WTC11 (cell line): ENCODE measurements around the gene CFAP74. TPM values are rescaled to one million over a fixed set of nuclear protein-coding genes. Genes with fewer than 3 reads are reported as not detected.

Source experiments
- ATAC-seq: fragments of 200-7000 bp; cut with Tn5 transposase; 2 replicates; pipeline ENCODE4 v1.10.0; 2021; ENCODE audit warnings: mild to moderate bottlenecking, moderate library complexity
- CTCF ChIA-PET: fragments of 300-600 bp; sonication (Branson Sonifier 250); formaldehyde crosslinking; loops from one replicate; lab custom pipeline; 2021; ENCODE audit warnings: antibody characterized with exemption; lab: Charles Lee
- POLR2A ChIA-PET: fragments of 350-600 bp; sonication (Branson Sonifier 250); formaldehyde crosslinking; loops from one replicate; lab custom pipeline; 2021; ENCODE audit warnings: antibody characterized with exemption; lab: Charles Lee
- DNase-seq: peaks from one replicate; pipeline ENCODE4 v3.0.0; 2021; ENCODE audit warnings: low spot score
- H3K27ac Mint-ChIP-seq: 2 replicates; pipeline ENCODE4 v1.8.0; 2021; ENCODE audit warnings: mixed read lengths
- H3K27me3 Mint-ChIP-seq: 2 replicates; pipeline ENCODE4 v1.8.0; 2021; ENCODE audit warnings: low read depth, mild to moderate bottlenecking, moderate library complexity, mixed read lengths
- H3K36me3 Mint-ChIP-seq: 2 replicates; pipeline ENCODE4 v1.8.0; 2021; ENCODE audit warnings: mixed read lengths
- H3K4me1 Mint-ChIP-seq: 2 replicates; pipeline ENCODE4 v1.8.0; 2022; ENCODE audit warnings: mixed read lengths
- H3K4me3 Mint-ChIP-seq: 2 replicates; pipeline ENCODE4 v1.8.0; 2021; ENCODE audit warnings: mild to moderate bottlenecking, moderate library complexity, mixed read lengths
- H3K9me3 Mint-ChIP-seq: 2 replicates; pipeline ENCODE4 v1.8.0; 2021; ENCODE audit warnings: mixed read lengths
- CREB1 ChIP-seq: sonication (generic); formaldehyde crosslinking; IDR thresholded peaks from 2 replicates; pipeline ENCODE4 v1.8.0; 2023; ENCODE audit warnings: mild to moderate bottlenecking, missing genetic modification reagents
- ESRRA ChIP-seq: sonication (generic); formaldehyde crosslinking; IDR thresholded peaks from 2 replicates; pipeline ENCODE4 v1.8.1; 2022; ENCODE audit warnings: mild to moderate bottlenecking, missing genetic modification reagents, borderline replicate concordance
- GABPB1 ChIP-seq: sonication (generic); formaldehyde crosslinking; IDR thresholded peaks from 2 replicates; pipeline ENCODE4 v1.8.1; 2023; ENCODE audit warnings: mild to moderate bottlenecking, missing genetic modification reagents
- GRHL2 ChIP-seq: fragments of 250-450 bp; sonication (Bioruptor Pico); IDR thresholded peaks from 2 replicates; pipeline ENCODE4 v1.8.0; 2022; ENCODE audit warnings: mild to moderate bottlenecking, moderate library complexity; ENCODE audit not compliant: insufficient replicate concordance, severe bottlenecking
- JUN ChIP-seq: sonication (generic); formaldehyde crosslinking; IDR thresholded peaks from 2 replicates; pipeline ENCODE4 v1.8.0; 2023; ENCODE audit warnings: mild to moderate bottlenecking, missing genetic modification reagents
- MAX ChIP-seq: sonication (generic); formaldehyde crosslinking; IDR thresholded peaks from 2 replicates; pipeline ENCODE4 v1.8.0; 2022; ENCODE audit warnings: mild to moderate bottlenecking, missing genetic modification reagents
- MYBL2 ChIP-seq: sonication (generic); formaldehyde crosslinking; IDR thresholded peaks from 2 replicates; pipeline ENCODE4 v1.8.1; 2023; ENCODE audit warnings: mild to moderate bottlenecking, moderate library complexity, missing genetic modification reagents
- NFATC4 ChIP-seq: fragments of 250-450 bp; sonication (Bioruptor Pico); IDR thresholded peaks from 2 replicates; pipeline ENCODE4 v1.9.0; 2021; ENCODE audit warnings: mild to moderate bottlenecking
- NFE2L1 ChIP-seq: sonication (generic); formaldehyde crosslinking; IDR thresholded peaks from 2 replicates; pipeline ENCODE4 v1.8.1; 2023; ENCODE audit warnings: missing genetic modification reagents
- NR3C1 ChIP-seq: sonication (generic); formaldehyde crosslinking; conservative IDR thresholded peaks from 2 replicates; pipeline ENCODE4 v1.8.1; 2023; ENCODE audit warnings: low read depth, mild to moderate bottlenecking, missing genetic modification reagents
- SMAD4 ChIP-seq: sonication (generic); formaldehyde crosslinking; IDR thresholded peaks from 2 replicates; pipeline ENCODE4 v1.8.0; 2022; ENCODE audit warnings: mild to moderate bottlenecking, missing genetic modification reagents
- TEAD1 ChIP-seq: sonication (generic); formaldehyde crosslinking; IDR thresholded peaks from 2 replicates; pipeline ENCODE4 v1.8.0; 2022; ENCODE audit warnings: mild to moderate bottlenecking, missing genetic modification reagents
- TP53 ChIP-seq: sonication (generic); formaldehyde crosslinking; IDR thresholded peaks from 2 replicates; pipeline ENCODE4 v1.8.1; 2023; ENCODE audit warnings: mild to moderate bottlenecking, missing genetic modification reagents
- ZMAT4 ChIP-seq: fragments of 250-450 bp; sonication (Bioruptor Pico); IDR thresholded peaks from 2 replicates; pipeline ENCODE4 v1.9.0; 2021; ENCODE audit warnings: mild to moderate bottlenecking
- ZNF219 ChIP-seq: sonication (generic); formaldehyde crosslinking; IDR thresholded peaks from 2 replicates; pipeline ENCODE4 v1.8.0; 2023; ENCODE audit warnings: missing genetic modification reagents, mild to moderate bottlenecking, borderline replicate concordance
- ZNF263 ChIP-seq: sonication (generic); formaldehyde crosslinking; IDR thresholded peaks from 2 replicates; pipeline ENCODE4 v1.8.1; 2022; ENCODE audit warnings: low read depth, mild to moderate bottlenecking, moderate library complexity, missing genetic modification reagents
- total RNA-seq: library from RNA; stranded (reverse); gene quantifications from 3 replicates; pipeline ENCODE4 v1.2.3, GENCODE V29; 2021
- TF ChIP-seq, protein P1 (sequence below): sonication (generic); formaldehyde crosslinking; IDR thresholded peaks from 2 replicates; pipeline ENCODE4 v1.8.0; 2022; ENCODE audit warnings: missing genetic modification reagents
- TF ChIP-seq, protein P2 (sequence below): fragments of 250-450 bp; sonication (Bioruptor Pico); IDR thresholded peaks from 2 replicates; pipeline ENCODE4 v2.1.2; 2022; ENCODE audit warnings: mild to moderate bottlenecking, moderate library complexity
- TF ChIP-seq, protein P3 (sequence below): fragments of 200-600 bp; IDR thresholded peaks from 2 replicates; pipeline ENCODE4 v1.8.0; 2022; ENCODE audit warnings: antibody characterized with exemption
- TF ChIP-seq, protein P4 (sequence below): sonication (generic); formaldehyde crosslinking; IDR thresholded peaks from 2 replicates; pipeline ENCODE4 v1.8.0; 2022; ENCODE audit warnings: mild to moderate bottlenecking, missing genetic modification reagents
- TF ChIP-seq, protein P5 (sequence below): sonication (generic); formaldehyde crosslinking; conservative IDR thresholded peaks from 2 replicates; pipeline ENCODE4 v1.8.1; 2022; ENCODE audit warnings: mild to moderate bottlenecking, missing genetic modification reagents
- TF ChIP-seq, protein P6 (sequence below): fragments of 250-450 bp; sonication (Bioruptor Pico); IDR thresholded peaks from 2 replicates; pipeline ENCODE4 v1.9.0; 2021; ENCODE audit warnings: moderate library complexity, mild to moderate bottlenecking, inconsistent platforms, borderline replicate concordance
- TF ChIP-seq, protein P7 (sequence below): sonication (generic); formaldehyde crosslinking; IDR thresholded peaks from 2 replicates; pipeline ENCODE4 v1.8.0; 2023; ENCODE audit warnings: missing genetic modification reagents

CFAP74 gene
- total RNA-seq, 1 experiment from 2014 or later, result 0.35 TPM

DNA sequence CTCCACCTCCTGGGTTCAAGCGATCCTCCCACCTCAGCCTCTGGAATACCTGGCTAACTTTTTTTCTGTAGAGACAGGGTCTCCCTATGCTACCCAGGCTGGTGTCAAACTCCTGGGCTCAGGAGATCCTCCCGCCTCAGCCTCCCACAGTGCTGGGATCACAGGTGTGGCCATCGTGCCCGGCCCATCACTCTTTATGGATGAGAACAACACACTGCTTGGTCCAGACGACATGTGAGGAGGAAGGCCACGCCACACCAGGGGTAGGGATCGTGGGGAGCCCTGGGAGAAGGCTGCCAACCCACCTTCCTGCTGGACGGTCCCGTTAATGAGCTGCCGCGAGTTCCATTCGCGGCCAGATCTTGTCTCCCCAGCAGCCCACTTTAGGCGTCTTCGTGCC lies 10.6 kb upstream of the CFAP74 start (continued):
- TF ChIP-seq, protein P1, sequence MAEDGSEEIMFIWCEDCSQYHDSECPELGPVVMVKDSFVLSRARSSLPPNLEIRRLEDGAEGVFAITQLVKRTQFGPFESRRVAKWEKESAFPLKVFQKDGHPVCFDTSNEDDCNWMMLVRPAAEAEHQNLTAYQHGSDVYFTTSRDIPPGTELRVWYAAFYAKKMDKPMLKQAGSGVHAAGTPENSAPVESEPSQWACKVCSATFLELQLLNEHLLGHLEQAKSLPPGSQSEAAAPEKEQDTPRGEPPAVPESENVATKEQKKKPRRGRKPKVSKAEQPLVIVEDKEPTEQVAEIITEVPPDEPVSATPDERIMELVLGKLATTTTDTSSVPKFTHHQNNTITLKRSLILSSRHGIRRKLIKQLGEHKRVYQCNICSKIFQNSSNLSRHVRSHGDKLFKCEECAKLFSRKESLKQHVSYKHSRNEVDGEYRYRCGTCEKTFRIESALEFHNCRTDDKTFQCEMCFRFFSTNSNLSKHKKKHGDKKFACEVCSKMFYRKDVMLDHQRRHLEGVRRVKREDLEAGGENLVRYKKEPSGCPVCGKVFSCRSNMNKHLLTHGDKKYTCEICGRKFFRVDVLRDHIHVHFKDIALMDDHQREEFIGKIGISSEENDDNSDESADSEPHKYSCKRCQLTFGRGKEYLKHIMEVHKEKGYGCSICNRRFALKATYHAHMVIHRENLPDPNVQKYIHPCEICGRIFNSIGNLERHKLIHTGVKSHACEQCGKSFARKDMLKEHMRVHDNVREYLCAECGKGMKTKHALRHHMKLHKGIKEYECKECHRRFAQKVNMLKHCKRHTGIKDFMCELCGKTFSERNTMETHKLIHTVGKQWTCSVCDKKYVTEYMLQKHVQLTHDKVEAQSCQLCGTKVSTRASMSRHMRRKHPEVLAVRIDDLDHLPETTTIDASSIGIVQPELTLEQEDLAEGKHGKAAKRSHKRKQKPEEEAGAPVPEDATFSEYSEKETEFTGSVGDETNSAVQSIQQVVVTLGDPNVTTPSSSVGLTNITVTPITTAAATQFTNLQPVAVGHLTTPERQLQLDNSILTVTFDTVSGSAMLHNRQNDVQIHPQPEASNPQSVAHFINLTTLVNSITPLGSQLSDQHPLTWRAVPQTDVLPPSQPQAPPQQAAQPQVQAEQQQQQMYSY (CRISPR knock-in tag), result no peak
- TF ChIP-seq SMAD4 (CRISPR knock-in tag) (no peak), NFE2L1 (CRISPR knock-in tag) (no peak), ZMAT4 (CRISPR knock-in tag) (no peak), CREB1 (CRISPR knock-in tag) (no peak)

DNA sequence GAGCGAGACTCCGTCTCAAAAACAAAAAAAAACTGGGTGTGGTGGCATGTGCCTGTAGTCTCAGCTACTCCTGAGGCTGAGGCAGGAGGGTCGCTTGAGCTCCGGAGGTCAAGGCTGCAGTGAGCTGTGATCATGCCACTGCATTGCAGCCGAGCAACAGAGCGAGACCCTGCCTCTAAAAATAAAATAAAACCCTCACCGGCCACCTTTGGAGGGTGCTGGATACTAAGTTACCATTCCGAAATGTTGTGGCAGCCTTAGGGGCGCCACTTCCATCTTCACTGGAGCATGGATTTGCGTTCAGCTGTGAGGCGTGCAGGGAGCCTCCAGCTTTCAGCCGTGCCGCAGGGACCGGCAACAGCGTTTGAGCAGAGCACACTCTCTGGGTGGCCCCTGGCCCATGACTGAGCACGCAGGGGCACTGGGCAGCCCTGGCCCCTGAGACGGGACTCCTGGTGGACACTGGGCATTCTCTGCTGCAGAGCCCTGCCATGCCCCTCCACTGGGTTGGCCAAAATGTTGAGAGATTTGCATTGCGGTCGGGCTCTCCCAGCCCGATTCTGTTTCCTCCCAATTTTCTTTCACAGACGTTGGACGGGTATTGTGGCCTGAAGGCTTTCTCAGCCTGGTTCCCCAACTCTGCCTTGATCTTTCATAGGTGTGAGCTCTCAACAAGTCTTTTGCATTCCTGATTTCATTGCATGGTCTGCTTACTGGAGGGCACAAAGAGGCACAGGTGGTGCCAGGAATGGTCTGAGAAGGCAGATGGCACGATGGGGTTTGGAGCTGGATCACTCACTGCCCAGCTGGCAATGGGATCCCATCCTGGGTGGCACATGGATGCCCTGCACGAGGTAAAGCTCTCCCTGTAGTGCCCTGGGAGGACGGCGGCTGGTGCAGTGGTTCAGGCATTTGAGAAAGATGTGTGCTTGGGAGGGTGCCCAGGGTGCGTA lies 5.8 kb upstream of the CFAP74 start:
- Mint-ChIP-seq H3K36me3 (no peaks in the 10 kb centered on the region), H3K27ac (no peak overlapping the region), H3K4me1 (no peaks in the 10 kb centered on the region), H3K4me3 (no peak overlapping the region), H3K9me3 (no peaks in the 10 kb centered on the region), H3K27me3 (no peaks in the 10 kb centered on the region)
- ChIA-PET CTCF (interaction anchor here (0.8 to 3.0 kb wide), 5 partner anchors 15 to 65 kb away, joined by 3 to 10 read pairs (median 3); no protein-coding TSS in a partner anchor), POLR2A (no interaction called here)
- ATAC-seq (no peak), DNase-seq (no peak)
- TF ChIP-seq, protein P2, sequence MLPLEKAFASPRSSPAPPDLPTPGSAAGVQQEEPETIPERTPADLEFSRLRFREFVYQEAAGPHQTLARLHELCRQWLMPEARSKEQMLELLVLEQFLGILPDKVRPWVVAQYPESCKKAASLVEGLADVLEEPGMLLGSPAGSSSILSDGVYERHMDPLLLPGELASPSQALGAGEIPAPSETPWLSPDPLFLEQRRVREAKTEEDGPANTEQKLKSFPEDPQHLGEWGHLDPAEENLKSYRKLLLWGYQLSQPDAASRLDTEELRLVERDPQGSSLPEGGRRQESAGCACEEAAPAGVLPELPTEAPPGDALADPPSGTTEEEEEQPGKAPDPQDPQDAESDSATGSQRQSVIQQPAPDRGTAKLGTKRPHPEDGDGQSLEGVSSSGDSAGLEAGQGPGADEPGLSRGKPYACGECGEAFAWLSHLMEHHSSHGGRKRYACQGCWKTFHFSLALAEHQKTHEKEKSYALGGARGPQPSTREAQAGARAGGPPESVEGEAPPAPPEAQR (CRISPR knock-in tag), result no peak
- TF ChIP-seq, protein P3, sequence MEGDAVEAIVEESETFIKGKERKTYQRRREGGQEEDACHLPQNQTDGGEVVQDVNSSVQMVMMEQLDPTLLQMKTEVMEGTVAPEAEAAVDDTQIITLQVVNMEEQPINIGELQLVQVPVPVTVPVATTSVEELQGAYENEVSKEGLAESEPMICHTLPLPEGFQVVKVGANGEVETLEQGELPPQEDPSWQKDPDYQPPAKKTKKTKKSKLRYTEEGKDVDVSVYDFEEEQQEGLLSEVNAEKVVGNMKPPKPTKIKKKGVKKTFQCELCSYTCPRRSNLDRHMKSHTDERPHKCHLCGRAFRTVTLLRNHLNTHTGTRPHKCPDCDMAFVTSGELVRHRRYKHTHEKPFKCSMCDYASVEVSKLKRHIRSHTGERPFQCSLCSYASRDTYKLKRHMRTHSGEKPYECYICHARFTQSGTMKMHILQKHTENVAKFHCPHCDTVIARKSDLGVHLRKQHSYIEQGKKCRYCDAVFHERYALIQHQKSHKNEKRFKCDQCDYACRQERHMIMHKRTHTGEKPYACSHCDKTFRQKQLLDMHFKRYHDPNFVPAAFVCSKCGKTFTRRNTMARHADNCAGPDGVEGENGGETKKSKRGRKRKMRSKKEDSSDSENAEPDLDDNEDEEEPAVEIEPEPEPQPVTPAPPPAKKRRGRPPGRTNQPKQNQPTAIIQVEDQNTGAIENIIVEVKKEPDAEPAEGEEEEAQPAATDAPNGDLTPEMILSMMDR, result no peak
- no peak for TF ChIP-seq GRHL2 (CRISPR knock-in tag)
- no peak for TF ChIP-seq NR3C1 (CRISPR knock-in tag)
- TF ChIP-seq ZNF219, result no peak
- TF ChIP-seq JUN (CRISPR knock-in tag), result no peak
- TF ChIP-seq, protein P4, sequence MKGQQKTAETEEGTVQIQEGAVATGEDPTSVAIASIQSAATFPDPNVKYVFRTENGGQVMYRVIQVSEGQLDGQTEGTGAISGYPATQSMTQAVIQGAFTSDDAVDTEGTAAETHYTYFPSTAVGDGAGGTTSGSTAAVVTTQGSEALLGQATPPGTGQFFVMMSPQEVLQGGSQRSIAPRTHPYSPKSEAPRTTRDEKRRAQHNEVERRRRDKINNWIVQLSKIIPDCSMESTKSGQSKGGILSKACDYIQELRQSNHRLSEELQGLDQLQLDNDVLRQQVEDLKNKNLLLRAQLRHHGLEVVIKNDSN (CRISPR knock-in tag), result no peak
- TF ChIP-seq ESRRA (CRISPR knock-in tag), result no peak
- TF ChIP-seq MAX (CRISPR knock-in tag), result no peak
- TF ChIP-seq NFATC4 (CRISPR knock-in tag), result no peak
- no peak for TF ChIP-seq TP53 (CRISPR knock-in tag)
- TF ChIP-seq ZMAT4 (CRISPR knock-in tag), result no peak
- TF ChIP-seq GABPB1, result no peak
- TF ChIP-seq ZNF263 (CRISPR knock-in tag), result no peak
- TF ChIP-seq TEAD1, result no peak
- no peak for TF ChIP-seq MYBL2 (CRISPR knock-in tag)
- TF ChIP-seq, protein P5, sequence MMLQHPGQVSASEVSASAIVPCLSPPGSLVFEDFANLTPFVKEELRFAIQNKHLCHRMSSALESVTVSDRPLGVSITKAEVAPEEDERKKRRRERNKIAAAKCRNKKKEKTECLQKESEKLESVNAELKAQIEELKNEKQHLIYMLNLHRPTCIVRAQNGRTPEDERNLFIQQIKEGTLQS (CRISPR knock-in tag), result no peak
- TF ChIP-seq, protein P6, sequence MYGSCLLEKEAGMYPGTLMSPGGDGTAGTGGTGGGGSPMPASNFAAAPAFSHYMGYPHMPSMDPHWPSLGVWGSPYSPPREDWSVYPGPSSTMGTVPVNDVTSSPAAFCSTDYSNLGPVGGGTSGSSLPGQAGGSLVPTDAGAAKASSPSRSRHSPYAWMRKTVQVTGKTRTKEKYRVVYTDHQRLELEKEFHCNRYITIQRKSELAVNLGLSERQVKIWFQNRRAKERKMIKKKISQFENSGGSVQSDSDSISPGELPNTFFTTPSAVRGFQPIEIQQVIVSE (CRISPR knock-in tag), result no peak
- TF ChIP-seq, protein P7, sequence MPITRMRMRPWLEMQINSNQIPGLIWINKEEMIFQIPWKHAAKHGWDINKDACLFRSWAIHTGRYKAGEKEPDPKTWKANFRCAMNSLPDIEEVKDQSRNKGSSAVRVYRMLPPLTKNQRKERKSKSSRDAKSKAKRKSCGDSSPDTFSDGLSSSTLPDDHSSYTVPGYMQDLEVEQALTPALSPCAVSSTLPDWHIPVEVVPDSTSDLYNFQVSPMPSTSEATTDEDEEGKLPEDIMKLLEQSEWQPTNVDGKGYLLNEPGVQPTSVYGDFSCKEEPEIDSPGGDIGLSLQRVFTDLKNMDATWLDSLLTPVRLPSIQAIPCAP, result no peak
